GM18868 (cell line): ENCODE results near the gene CNGB1.
"Not testable (repeated sequence)": the region's sequence is repeated elsewhere in the genome, so short reads cannot be mapped to it uniquely, and the experiment has no call there.

Experiments
- ATAC-seq: cut with Tn5 transposase; IDR thresholded peaks from one replicate; pipeline ENCODE4 v1.9.1; 2021; ENCODE audit warnings: mild to moderate bottlenecking, moderate library complexity; ENCODE audit not compliant: unreplicated experiment

Gene CNGB1

DNA sequence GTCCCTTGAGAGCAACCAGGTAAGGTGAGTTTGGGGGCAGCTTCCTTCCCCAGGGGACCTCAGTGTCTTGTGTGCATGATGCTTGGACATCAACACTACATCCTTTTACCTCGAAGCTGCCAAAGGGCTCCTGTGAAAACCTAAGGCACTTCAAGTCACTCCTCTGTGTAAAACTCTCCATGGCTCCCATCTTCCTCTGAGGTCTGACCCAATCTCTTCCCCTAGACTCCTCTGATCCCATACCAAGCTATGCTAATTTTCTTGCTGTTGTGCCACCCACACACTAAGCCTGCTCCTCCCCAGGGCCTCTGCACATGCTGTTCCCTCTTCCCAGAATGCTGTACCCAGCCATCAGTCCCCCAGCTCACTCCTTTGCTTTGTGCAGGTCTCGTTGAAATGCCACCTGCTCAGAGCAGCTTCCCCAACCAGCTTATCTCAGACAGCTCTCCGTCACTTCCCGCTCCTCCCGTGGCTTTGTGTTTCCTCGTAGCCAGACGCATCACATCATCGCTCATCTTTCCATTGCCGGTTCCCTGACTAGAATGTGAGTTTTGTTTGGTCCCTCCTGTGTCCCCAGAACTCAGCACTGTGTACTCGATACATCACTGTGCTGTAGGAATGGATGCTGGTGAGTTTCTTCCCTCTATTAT is 78.4 kb downstream of the CNGB1 start:
- ATAC-seq = no peak

DNA sequence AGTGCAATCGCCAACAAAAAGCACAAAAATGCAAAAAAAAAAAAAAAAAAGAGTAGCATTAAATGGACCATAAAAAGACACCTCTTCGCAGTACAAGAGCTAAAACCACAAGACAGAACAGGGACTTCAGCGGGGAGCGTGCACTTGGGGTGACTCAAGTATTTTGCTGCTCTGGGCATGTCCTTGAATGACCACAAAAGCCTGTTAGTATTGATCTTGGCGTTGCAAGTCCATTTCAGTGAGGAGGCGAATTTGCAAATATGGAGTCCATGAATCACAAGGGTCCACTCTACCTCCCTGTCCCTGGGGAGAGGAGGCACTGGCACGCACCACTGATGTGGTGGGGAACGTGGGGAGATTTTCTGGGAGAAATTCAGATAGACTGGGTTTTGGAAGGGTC is 78.9 kb downstream of the CNGB1 start:
- ATAC-seq = no peak

DNA sequence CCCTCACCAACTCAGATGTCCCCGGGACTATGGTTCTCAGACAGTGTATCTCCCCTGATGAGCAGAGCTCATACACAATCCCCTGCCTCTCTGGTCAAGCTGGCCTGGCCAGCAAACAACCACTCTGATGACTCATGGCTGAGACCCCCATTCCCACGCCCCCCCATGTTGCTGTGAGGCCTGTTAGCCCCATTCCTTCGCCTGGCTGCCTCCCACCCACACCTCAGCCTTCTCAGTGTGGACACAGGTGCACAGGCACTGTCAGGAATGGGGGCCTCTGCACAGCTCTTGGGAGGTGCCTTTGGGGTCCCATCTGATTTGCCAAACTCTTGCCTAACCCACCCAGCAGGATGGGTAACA is 80.2 kb downstream of the CNGB1 start:
- no peak for ATAC-seq

DNA sequence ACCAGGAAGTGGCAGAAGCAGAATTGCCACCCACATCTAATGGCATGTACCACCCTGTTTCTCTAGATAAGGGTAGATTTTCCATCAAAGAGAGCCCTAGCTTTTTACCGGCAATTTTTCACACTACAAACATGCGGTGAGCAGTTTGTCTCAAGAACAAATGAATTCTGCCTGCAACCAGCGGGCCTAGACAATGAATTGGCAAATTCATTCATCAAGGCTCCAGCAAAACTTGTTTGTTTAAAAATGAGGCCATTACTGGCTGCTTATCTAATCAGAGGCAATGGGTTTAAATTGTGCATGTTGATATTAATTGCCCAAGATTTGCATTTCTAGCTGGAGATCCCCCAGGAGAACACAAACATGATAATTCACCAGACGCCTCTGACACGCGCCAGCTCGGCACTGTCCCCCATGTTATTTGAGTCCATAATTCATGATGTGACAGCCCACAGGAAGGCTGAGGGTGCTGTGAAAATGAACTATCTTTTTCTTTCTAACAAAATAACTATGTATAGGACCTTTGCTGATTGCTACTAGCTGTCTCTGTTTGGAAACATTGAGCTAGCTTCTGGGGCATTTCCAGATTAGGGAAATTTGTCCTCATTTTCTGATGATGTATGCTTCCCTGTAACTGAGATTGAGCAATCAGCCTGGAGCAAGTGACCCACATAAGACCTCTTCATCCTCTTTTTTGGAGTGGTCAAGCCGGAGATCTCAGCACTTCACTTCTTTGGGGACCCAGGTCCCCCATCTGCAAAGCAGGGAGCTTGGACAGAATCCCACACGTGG is 80.8 kb downstream of the CNGB1 start:
- no peak for ATAC-seq

DNA sequence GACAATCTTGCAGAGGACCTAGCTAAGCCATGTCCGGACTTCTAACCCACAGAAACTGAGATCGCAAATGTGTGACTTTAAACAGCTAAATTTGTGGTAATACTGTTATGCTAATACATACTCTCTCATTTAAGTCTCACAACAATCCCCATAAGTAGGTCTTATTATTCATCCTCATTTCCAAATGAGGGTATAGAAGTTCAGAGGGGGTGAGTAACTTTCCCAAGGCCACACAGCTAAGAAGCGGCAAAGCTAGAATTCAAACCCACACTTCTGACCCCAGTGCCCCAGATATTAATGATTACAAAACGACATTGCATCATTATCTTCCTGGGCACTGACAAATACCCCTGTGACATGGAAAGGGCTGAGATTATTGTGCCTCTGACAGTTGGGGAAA is 81.4 kb downstream of the CNGB1 start:
- no peak for ATAC-seq

DNA sequence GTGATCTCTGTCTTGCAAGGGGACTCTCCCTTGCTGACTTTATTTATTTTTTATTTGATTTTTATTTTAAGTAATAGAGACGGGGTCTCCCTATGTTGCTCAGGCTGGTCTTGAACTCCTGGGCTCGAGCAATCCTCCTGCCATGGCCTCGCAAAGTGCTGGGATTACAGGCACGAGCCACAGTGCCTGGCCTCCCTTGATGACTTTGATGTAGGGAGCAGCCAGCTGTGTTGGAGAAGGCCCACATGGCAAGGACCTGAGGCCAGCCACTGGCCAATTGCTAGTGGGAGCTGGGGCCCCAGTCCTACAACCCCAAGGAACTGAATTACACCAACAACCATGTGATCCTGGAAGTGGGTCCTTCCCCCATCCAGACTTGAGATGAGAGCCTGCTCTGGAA is 81.8 kb downstream of the CNGB1 start:
- ATAC-seq = no peak

DNA sequence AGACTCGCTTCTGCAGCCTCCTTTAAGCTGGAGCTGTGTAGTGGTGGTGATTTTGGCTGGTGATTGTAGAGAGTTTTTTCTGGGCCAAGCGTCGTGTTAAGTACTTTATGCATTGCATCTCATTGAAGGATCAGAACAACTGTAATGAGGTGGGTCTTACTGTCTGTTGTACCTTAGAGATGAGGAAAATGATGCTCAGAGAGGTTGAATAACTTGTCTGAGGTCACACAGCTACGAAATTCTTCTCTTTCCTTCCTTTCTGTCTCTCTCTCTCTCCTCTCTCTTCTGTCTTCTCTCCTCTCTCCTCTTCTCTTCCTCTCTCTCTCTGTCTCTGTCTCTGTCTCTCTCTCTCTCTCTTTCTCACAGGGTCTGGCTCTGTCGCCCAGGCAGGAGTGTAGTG is 82.8 kb downstream of the CNGB1 start:
- ATAC-seq = no peak

DNA sequence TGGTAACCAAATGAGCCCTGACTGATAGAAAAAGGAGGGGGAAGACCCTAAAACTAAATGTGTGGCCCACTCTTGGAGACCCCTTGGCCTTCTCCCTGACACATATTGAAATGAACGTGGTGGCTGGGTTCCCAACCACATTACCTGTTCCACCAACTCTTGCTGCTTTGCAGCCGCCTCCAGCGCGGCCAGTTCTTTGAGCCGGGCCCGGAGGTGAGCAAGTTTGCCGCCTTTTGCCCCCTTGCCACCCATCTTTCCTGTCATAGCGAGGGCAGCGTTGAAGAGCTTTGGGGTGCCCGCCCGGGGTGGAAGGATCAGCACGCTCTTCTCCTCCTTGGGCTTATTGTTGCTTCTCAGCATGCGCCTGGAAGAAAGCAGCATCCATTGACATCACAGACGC is 83.2 kb downstream of the CNGB1 start:
- no peak for ATAC-seq

DNA sequence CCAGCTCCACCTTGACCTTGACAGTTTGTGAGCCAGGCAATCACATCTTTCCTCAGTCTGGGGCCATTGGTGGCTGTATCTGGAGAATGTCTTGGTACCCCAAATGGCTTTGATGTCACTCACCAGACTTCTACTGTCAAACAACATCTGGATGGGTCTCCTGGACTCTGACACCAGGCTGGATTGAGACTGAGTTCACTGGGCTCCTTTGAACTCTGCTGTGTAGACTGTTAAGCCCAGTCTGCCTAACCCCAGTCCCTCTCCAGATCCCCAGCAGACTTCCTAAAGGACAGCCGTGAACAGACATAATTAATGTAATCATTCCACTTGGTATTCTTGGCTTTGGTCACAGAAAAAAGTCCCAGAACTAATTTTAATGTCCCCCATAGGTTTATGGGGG is 84.5 kb downstream of the CNGB1 start:
- no peak for ATAC-seq

DNA sequence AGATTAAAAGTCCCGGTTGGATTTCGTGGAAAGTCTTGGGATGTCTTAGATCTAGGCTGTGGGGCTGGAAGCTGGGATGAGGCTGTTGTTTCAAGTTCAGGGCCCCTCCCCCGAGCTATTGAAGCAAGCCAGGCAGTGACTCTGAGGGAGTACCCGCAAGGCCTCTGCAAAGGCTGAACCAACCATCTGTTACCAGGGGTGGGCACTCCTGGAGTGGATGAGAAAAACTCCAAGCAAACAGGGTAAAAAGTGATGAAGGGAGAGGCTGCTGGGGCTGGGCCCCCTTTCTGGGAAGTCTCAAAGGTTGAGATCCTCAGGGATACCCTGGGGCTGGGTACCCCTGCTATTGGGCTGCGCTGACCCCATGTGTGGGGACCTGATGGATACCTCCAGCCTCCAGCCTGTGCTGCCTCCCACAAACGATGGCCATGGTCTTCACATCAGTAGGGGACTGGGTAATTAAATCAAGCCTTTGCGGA is 86.2 kb downstream of the CNGB1 start:
- ATAC-seq = no peak

DNA sequence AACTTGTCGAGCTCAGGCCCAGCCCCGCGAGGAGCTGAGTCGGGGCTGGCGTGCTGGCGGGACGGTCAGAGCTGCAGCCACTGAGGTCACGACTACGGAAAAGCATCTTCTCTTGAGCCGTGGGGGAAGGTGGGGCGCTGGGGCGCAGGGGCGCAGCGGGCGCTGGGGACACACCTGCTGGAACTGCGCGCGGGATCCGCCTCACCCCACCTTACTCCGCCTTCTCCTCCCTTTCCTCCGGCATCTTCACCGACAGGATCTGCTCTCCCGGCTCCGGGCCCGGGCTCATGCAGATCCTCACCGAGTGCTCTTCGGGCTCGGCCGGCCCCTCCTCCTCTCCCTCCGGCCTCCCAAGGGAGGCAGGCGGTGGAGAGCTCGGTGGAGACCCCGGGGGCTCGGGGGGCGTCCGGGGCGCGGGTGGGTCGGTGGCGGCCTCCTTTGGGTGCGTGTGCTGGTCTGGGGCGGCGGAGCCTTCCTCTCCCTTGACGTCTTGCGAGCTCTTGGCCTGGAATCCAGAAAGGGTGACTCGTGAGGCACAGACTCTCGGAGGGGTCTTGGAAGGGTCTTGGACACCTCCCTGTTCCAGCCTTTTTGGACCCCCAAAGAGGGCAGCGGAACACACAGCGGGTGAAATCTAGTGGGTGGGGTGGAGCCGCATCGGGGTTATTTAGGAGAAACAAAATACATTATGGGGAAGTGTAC is 86.8 kb downstream of the CNGB1 start:
- no peak for ATAC-seq

DNA sequence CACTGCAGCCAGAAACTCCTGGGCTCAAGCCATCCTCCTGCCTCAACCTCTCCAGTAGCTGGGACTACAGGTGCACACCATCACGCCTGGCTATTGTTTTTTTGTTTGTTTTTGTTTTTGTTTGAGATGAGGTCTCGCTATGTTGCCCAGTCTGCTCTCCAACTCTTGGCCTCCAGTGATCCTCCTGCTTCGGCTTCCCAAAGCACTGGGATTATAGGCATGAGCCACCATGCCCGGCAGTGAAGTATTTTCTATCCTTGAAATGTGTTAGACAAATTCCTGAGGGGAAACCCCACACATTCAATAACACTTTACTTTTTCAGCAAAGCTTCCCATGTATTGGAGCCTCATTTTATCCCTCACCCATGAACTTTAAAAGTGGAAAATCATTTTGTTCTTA is 87.4 kb downstream of the CNGB1 start:
- no peak for ATAC-seq

DNA sequence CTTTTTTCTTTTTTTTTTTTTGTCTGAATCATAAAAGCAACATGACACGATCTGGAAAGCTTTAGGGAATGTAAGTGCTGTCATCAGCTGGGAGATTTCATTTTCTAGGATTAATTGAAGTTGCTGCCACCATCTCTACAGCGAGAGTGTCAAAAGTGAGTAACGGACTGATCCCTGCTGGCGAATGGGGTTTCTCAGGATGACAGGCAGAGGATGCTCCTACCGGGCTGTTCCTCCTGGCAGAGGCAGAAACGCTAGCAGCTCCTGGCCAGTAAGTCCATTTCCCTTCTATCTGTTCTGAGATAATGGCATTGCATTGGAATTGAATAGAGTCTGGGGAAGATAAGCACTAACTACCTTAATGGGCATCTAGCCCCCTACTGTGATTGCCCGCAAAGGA is 88.1 kb downstream of the CNGB1 start:
- no peak for ATAC-seq

DNA sequence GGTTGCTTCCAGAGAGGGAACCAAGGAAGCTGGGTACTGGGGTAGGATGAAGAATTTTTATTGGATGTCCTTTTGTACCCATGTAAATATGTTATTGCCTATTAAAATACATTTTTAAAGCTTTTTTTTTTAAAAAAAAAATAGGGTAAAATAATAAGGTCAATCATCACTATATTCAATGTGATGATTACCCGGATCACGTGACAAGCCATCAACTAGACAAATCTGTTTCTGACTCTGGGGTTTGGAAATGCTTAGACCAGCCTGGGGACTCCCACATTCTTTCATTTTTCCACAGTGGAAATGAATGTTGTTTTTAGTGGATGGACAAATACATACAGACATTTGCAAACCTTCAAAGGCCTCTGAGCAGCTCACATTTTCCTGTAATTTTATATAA is 88.7 kb downstream of the CNGB1 start:
- no peak for ATAC-seq

DNA sequence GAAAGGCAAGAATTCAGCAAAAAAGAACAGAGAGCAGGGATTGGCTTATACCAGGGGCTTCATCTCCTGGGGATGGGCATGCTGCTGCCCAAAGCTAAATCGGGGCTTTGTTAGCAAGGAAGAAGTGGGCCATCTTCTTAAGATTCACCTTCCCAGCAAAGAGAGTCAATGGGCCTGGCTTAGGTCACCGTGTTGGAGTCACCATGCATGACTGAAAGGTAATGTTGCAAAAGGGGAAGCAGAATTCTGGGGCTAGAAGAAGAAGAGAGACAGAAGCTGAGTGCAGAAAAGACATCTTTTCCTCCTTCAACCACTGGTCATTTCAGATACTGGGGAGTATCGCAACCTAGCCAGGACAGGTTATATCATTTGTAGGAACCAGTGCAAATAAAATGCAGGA is 92.3 kb downstream of the CNGB1 start:
- ATAC-seq = no peak

DNA sequence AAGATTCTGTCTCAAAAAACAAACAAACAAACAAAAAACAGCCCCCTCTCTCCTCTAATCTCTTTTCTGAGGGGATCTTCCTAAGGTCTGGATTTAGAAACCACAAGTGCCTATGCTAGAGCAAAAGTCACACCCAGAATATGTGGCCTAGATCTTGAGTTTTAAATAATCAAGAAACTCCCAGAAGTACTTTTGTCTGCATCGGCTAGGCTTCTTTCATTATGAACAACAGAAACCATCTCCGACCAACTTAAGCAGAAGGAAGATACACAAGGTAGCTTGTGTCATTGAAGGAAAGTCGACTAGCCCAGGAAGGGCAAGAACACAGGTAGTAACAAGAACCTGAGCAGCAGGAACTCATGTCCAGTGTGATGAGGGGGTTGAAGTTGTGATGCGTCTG is 94.7 kb downstream of the CNGB1 start:
- ATAC-seq = peak; percentile 81

DNA sequence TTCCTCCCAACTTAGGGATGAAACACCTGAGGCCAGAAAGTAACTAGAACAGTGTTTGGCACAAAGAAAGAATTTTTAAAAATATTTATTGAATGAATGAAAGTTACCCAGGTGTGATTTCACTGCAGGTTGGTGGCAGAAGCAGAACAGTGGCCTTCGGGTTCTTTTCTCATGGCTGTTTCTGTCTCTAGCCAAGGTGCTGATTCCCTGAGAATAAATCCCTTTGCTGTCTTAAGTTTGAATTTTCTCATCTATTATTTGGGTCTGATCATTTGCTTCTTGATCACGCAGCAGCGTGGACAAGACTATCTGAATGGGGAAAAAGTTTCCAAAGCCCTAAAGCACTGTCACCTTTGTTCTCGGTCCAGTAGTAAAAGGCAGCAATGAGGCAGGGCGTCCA is 95.6 kb downstream of the CNGB1 start:
- ATAC-seq = no peak

DNA sequence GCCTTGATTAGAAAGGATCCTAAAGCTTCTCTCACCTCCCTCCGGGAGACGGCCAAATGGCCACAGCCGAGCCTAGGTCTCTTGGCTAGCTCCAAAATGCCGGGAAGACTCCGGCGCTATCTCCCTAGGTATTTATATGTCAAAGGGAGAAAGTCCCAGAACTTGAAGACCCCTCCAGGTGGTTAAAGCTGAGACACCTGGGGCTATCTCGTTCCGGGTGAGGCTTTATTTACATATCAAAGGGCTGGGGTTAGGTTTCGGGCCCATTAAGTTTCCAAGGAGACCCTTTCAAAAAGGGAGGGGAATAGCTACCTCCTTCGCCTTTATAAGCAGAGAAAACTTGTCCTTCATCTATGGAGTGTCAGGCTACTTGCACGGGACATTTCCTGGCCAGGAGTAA is 97.7 kb downstream of the CNGB1 start:
- ATAC-seq = no peak

DNA sequence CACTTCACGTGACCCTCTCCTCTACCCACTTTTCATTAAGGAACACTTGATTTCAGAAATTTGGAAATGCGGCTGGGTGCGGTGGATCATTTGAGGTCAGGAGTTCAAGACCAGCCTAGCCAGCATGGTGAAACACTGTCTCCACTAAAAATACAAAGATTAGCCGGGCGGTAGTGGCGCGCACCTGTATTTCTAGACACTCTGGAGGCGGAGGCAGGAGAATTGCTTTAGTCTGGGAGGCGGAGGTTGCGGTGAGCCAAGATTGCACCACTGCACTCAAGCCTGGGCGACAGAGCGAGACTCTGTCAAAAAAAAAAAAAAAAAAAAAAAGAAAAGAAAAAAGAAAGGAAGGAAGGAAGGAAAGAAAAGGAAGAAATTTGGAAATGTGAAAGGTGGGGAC is 98.2 kb downstream of the CNGB1 start:
- not testable (repeated sequence) for ATAC-seq

DNA sequence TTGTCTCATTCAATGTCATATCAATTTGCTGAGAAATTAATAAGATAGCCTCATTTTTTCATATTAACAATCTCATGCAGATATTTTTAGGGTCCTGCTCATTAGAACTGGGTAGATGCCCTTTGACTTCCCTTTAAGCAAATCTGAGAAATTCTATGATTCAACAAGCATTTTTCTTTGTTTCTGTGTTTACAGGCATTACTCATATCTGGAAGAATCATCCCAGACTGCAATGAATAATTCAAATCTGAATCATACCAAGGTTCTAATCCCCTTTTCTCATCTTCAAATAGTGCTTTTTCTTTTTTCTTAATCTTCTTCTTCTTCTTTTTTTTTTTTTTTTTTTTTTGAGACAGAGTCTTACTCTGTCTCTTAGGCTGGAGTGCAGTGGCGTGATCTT is 99.5 kb downstream of the CNGB1 start:
- no peak for ATAC-seq

DNA sequence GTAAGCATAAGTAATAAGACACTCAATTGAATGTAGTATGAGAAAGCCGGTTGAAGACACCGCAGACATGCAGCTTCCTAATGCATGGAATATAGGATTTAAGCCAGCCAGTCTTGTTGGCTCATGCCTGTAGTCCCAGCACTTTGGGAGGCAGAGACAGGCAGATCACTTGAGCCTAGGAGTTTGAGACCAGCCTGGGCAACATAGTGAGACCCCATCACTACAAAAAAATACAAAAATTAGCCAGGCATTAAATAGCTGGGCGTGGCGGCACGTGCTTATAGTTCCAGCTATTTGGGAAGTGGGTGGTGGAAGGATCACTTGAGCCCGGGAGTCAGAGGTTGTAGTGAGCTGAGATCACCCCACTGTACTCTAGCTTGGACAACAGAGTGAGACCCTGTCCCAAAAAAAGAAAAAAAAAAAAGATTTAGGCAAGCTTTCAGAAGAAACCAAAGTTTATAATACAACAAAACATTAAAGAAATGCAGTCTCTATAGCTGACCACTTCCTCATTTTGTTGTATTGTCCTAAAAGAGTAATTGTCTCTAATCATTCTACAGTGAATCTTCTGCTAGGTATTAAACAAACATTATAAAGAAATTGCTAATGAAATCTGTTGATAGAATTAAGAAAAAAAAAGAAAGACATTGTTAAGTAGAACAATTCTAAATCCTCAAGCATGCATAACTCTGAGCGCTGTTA is 100.0 kb downstream of the CNGB1 start:
- ATAC-seq = no peak
